ENCODE data around the gene SPEF1. TPM values are rescaled to one million over a fixed set of nuclear protein-coding genes. Genes with fewer than 3 reads are reported as not detected.

The SPEF1 gene
- total and polyA plus RNA-seq, 2 of the 13 experiments (the other 11 are each of a cell fraction or from before 2014, with no cell fraction given), result 0.11 to 0.27 TPM

DNA sequence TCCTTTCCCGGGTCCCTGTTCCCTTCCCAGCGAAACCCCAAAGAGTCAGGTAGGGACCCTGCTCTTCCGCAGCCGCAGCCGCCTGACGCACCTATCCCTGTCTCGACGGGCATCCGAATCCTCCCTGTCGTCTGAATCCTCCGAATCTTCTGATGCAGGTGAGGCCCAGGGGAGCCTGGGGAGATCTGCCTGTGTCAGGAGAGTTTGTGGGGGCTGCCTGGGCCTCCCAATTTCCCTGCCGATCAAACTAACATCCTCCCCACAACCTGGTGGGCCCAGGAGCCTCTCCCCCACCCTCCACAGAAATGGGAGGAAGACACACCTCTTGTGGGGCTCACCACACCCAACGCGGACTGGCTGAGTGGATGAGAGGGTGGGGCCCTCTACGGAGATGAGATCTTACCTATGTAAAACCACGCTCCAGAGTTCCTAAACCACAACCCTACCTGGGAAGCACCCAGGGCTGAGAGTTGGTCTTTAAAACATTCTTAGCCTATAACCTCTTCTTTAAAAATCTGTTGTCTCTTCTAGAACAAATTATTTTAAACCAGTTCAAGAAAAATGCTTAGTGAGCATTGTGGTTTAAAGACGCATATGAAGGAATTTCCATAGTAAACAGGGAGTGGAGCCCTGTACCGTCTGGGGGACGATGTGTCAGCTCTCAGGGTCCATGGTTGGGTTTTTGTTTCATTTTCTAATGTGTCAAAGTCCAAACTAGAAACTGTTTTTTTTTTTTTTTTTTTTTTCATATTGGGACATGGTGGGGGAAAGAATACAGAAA lies 16.5 kb upstream of the SPEF1 start (continued):
- TF ChIP-seq ARID4A (CRISPR knock-in tag; IDR thresholded peaks at IDR 0.05; ENCODE audit: borderline replicate concordance) (peak; percentile 24; the same call in 1 of the 2 replicates), ZNF737 (CRISPR knock-in tag; IDR thresholded peaks at IDR 0.05; ENCODE audit: borderline replicate concordance) (no peak), SAP130 (CRISPR knock-in tag; IDR thresholded peaks at IDR 0.05; ENCODE audit: low read depth) (peak; percentile 82), ZNF563 (CRISPR knock-in tag; IDR thresholded peaks at IDR 0.05) (0 out of 2 replicates have a peak, but pooled peaks have one; percentile 40), ZNF230 (CRISPR knock-in tag; IDR thresholded peaks at IDR 0.05) (0 out of 2 replicates have a peak, but pooled peaks have one; percentile 19), ZNF33B (CRISPR knock-in tag; IDR thresholded peaks at IDR 0.05) (0 out of 2 replicates have a peak, but pooled peaks have one; percentile 18), PHF21A (CRISPR knock-in tag; IDR thresholded peaks at IDR 0.05) (no peak), PATZ1 (CRISPR knock-in tag; IDR thresholded peaks at IDR 0.05) (peak; percentile 34), CAMTA2 (CRISPR knock-in tag; IDR thresholded peaks at IDR 0.05; ENCODE audit: borderline replicate concordance) (no peak), KMT2A (CRISPR knock-in tag; IDR thresholded peaks at IDR 0.05) (peak; percentile 41; the same call in 1 of the 2 replicates), NCOR1 (IDR thresholded peaks at IDR 0.05; ENCODE audit: borderline replicate concordance, low read length) (peak; percentile 91), SMAD1 (CRISPR knock-in tag; IDR thresholded peaks at IDR 0.05; ENCODE audit: borderline replicate concordance, low read depth) (peak; percentile 46; the same call in 1 of the 2 replicates), FOXK2 (IDR thresholded peaks at IDR 0.05) (peak; percentile 94), ZNF607 (CRISPR knock-in tag; IDR thresholded peaks at IDR 0.05; ENCODE audit: borderline replicate concordance) (peak; percentile 9; the same call in 1 of the 2 replicates), ZSCAN21 (CRISPR knock-in tag; IDR thresholded peaks at IDR 0.05; ENCODE audit: borderline replicate concordance) (no peak), ZNF567 (CRISPR knock-in tag; IDR thresholded peaks at IDR 0.05; ENCODE audit: borderline replicate concordance) (no peak), ZMYM2 (CRISPR knock-in tag; IDR thresholded peaks at IDR 0.05) (0 out of 2 replicates have a peak, but pooled peaks have one; percentile 28), THAP11 (CRISPR knock-in tag; IDR thresholded peaks at IDR 0.05) (0 out of 2 replicates have a peak, but pooled peaks have one; percentile 24), CREM (IDR thresholded peaks at IDR 0.05) (no peak), CREM (CRISPR knock-in tag; IDR thresholded peaks at IDR 0.05) (no peak)
- TF ChIP-seq, protein P1, sequence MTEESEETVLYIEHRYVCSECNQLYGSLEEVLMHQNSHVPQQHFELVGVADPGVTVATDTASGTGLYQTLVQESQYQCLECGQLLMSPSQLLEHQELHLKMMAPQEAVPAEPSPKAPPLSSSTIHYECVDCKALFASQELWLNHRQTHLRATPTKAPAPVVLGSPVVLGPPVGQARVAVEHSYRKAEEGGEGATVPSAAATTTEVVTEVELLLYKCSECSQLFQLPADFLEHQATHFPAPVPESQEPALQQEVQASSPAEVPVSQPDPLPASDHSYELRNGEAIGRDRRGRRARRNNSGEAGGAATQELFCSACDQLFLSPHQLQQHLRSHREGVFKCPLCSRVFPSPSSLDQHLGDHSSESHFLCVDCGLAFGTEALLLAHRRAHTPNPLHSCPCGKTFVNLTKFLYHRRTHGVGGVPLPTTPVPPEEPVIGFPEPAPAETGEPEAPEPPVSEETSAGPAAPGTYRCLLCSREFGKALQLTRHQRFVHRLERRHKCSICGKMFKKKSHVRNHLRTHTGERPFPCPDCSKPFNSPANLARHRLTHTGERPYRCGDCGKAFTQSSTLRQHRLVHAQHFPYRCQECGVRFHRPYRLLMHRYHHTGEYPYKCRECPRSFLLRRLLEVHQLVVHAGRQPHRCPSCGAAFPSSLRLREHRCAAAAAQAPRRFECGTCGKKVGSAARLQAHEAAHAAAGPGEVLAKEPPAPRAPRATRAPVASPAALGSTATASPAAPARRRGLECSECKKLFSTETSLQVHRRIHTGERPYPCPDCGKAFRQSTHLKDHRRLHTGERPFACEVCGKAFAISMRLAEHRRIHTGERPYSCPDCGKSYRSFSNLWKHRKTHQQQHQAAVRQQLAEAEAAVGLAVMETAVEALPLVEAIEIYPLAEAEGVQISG (CRISPR knock-in tag; IDR thresholded peaks at IDR 0.05), result peak; percentile 23; the same call in 1 of the 2 replicates
